Measurements from ENCODE around the gene RBM18.

Gene RBM18

GRCh38 chr9:122262073-122262472, 2.6 kb downstream of the RBM18 start:
- no peak for TF ChIP-seq CTCF (IDR thresholded peaks at IDR 0.05; ENCODE audit: low read depth, low read length)
- H3K4me3 ChIP-seq (ENCODE audit: low read depth, low read length), result no peak overlapping the region
- DNase-seq (ENCODE audit: low read depth, low spot score), result no peak
- in situ Hi-C loops (cut with HindIII; ENCODE audit: low sequenced_read_pairs), result no loop called here

- in situ Hi-C loops (cut with HindIII; ENCODE audit: low sequenced_read_pairs), result no loop called here
- DNase-seq (ENCODE audit: low read depth, low spot score), result peak; percentile 68
- no peak overlapping the region for H3K4me3 ChIP-seq (ENCODE audit: low read depth, low read length)
- TF ChIP-seq CTCF (IDR thresholded peaks at IDR 0.05; ENCODE audit: low read depth, low read length), result no peak
Observed at GRCh38 chr9:122261469-122261881, 3.2 kb downstream of the RBM18 start.

- in situ Hi-C loops (cut with HindIII; ENCODE audit: low sequenced_read_pairs), result no loop called here
- H3K4me3 ChIP-seq (ENCODE audit: low read depth, low read length), result no peak overlapping the region
- no peak for DNase-seq (ENCODE audit: low read depth, low spot score)
- no peak for TF ChIP-seq CTCF (IDR thresholded peaks at IDR 0.05; ENCODE audit: low read depth, low read length)
Observed at GRCh38 chr9:122258886-122259415, 5.7 kb downstream of the RBM18 start.

GRCh38 chr9:122256206-122256605, 8.4 kb downstream of the RBM18 start:
- in situ Hi-C loops (cut with HindIII; ENCODE audit: low sequenced_read_pairs), result no loop called here
- DNase-seq (ENCODE audit: low read depth, low spot score), result no peak

GRCh38 chr9:122254761-122255160, 9.9 kb downstream of the RBM18 start:
- DNase-seq (ENCODE audit: low read depth, low spot score), result no peak
- no peak overlapping the region for H3K4me3 ChIP-seq (ENCODE audit: low read depth, low read length)
- no peak for TF ChIP-seq CTCF (IDR thresholded peaks at IDR 0.05; ENCODE audit: low read depth, low read length)
- in situ Hi-C loops (cut with HindIII; ENCODE audit: low sequenced_read_pairs), result no loop called here

More at GRCh38 chr9:122256206-122256605, 8.4 kb downstream of the RBM18 start:
- no peak for TF ChIP-seq CTCF (IDR thresholded peaks at IDR 0.05; ENCODE audit: low read depth, low read length)
- H3K4me3 ChIP-seq (ENCODE audit: low read depth, low read length), result no peak overlapping the region

GRCh38 chr9:122252796-122253195, 11.8 kb downstream of the RBM18 start:
- in situ Hi-C loops (cut with HindIII; ENCODE audit: low sequenced_read_pairs), result no loop called here
- no peak for TF ChIP-seq CTCF (IDR thresholded peaks at IDR 0.05; ENCODE audit: low read depth, low read length)
- no peak overlapping the region for H3K4me3 ChIP-seq (ENCODE audit: low read depth, low read length)
- DNase-seq (ENCODE audit: low read depth, low spot score), result no peak

- DNase-seq (ENCODE audit: low read depth, low spot score), result no peak
- in situ Hi-C loops (cut with HindIII; ENCODE audit: low sequenced_read_pairs), result no loop called here
- no peak overlapping the region for H3K4me3 ChIP-seq (ENCODE audit: low read depth, low read length)
- TF ChIP-seq CTCF (IDR thresholded peaks at IDR 0.05; ENCODE audit: low read depth, low read length), result no peak
Observed at GRCh38 chr9:122251351-122251750, 13.3 kb downstream of the RBM18 start.
